Choroid plexus epithelial cell (primary cell): ENCODE measurements around the gene RAPGEF4.

Experiments
- DNase-seq: peaks from one replicate; pipeline ENCODE4 v3.0.0-alpha.2; 2010; ENCODE audit warnings: low read depth
- H3K4me3 ChIP-seq: 2 replicates; pipeline ENCODE4 v1.5.1; 2011; ENCODE audit warnings: low read depth, mild to moderate bottlenecking, control low read depth, low read length, moderate library complexity
- CTCF ChIP-seq: conservative IDR thresholded peaks from 2 replicates; pipeline ENCODE4 v1.5.1; 2011; ENCODE audit warnings: low read depth, mild to moderate bottlenecking, control low read depth, inconsistent platforms, low read length, moderate library complexity

Gene RAPGEF4

GRCh38 chr2:173050684-173051083 is 315.0 kb downstream of the RAPGEF4 start:
- no peak for DNase-seq
- H3K4me3 ChIP-seq = no peak overlapping the region
- TF ChIP-seq CTCF = no peak

- H3K4me3 ChIP-seq = no peak overlapping the region
- no peak for TF ChIP-seq CTCF
- DNase-seq = no peak
Observed at GRCh38 chr2:173051463-173052215, 316.0 kb downstream of the RAPGEF4 start.

GRCh38 chr2:173053043-173053699 is 317.5 kb downstream of the RAPGEF4 start:
- peak; percentile 48 for DNase-seq
- H3K4me3 ChIP-seq = no peak overlapping the region
- TF ChIP-seq CTCF = no peak

GRCh38 chr2:173054466-173054865 is 318.8 kb downstream of the RAPGEF4 start:
- no peak for TF ChIP-seq CTCF
- no peak overlapping the region for H3K4me3 ChIP-seq
- DNase-seq = peak; percentile 66

- no peak overlapping the region for H3K4me3 ChIP-seq
- DNase-seq = no peak
- TF ChIP-seq CTCF = no peak
Observed at GRCh38 chr2:173056705-173057364, 321.2 kb downstream of the RAPGEF4 start.

GRCh38 chr2:173058097-173058496 is 322.5 kb downstream of the RAPGEF4 start:
- H3K4me3 ChIP-seq = no peak overlapping the region

More at GRCh38 chr2:173058097-173058496, 322.5 kb downstream of the RAPGEF4 start:
- DNase-seq = no peak
- TF ChIP-seq CTCF = no peak
